ENCODE data around the gene PDE8B.
"Not testable (repeated sequence)": the region's sequence is repeated elsewhere in the genome, so short reads cannot be mapped to it uniquely, and the experiment has no call there.

The PDE8B gene

GRCh38 chr5:77358255-77359205, 148.1 kb downstream of the PDE8B start:
- no peak for DNase-seq (ENCODE audit: low read depth)

- no peak for DNase-seq (ENCODE audit: low read depth)
These were observed 148.8 kb downstream of the PDE8B start for GRCh38 chr5:77359231-77359630.

GRCh38 chr5:77360381-77360780, 149.9 kb downstream of the PDE8B start:
- no peak for DNase-seq (ENCODE audit: low read depth)

- no peak for DNase-seq (ENCODE audit: low read depth)
These were observed 150.5 kb downstream of the PDE8B start for GRCh38 chr5:77360973-77361372.

GRCh38 chr5:77366717-77367500, 156.4 kb downstream of the PDE8B start:
- no peak for DNase-seq (ENCODE audit: low read depth)

- no peak for DNase-seq (ENCODE audit: low read depth)
These were observed 157.3 kb downstream of the PDE8B start for GRCh38 chr5:77367741-77368140.

- DNase-seq (ENCODE audit: low read depth): no peak
These were observed 157.9 kb downstream of the PDE8B start for GRCh38 chr5:77368367-77368766.

- no peak for DNase-seq (ENCODE audit: low read depth)
These were observed 159.1 kb downstream of the PDE8B start for GRCh38 chr5:77369566-77369965.

- DNase-seq (ENCODE audit: low read depth): no peak
These were observed 164.2 kb downstream of the PDE8B start for GRCh38 chr5:77374686-77375085.

- DNase-seq (ENCODE audit: low read depth): no peak
These were observed 166.3 kb downstream of the PDE8B start for GRCh38 chr5:77376609-77377300.

GRCh38 chr5:77379558-77380061, 169.1 kb downstream of the PDE8B start:
- peak; percentile 7 for DNase-seq (ENCODE audit: low read depth)

- no peak for DNase-seq (ENCODE audit: low read depth)
These were observed 170.2 kb downstream of the PDE8B start for GRCh38 chr5:77380636-77381035.

- not testable (repeated sequence) for DNase-seq (ENCODE audit: low read depth)
These were observed 172.9 kb downstream of the PDE8B start for GRCh38 chr5:77383336-77383735.

- not testable (repeated sequence) for DNase-seq (ENCODE audit: low read depth)
These were observed 175.9 kb downstream of the PDE8B start for GRCh38 chr5:77386340-77386739.

- no peak for DNase-seq (ENCODE audit: low read depth)
These were observed 179.3 kb downstream of the PDE8B start for GRCh38 chr5:77389746-77390145.

- no peak for DNase-seq (ENCODE audit: low read depth)
These were observed 179.7 kb downstream of the PDE8B start for GRCh38 chr5:77390221-77390620.

- no peak for DNase-seq (ENCODE audit: low read depth)
These were observed 180.3 kb downstream of the PDE8B start for GRCh38 chr5:77390795-77391194.

GRCh38 chr5:77391240-77391765, 180.8 kb downstream of the PDE8B start:
- no peak for DNase-seq (ENCODE audit: low read depth)

GRCh38 chr5:77394064-77394715, 183.7 kb downstream of the PDE8B start:
- DNase-seq (ENCODE audit: low read depth): no peak

GRCh38 chr5:77396017-77396416, 185.5 kb downstream of the PDE8B start:
- DNase-seq (ENCODE audit: low read depth): no peak

GRCh38 chr5:77397686-77398292, 187.3 kb downstream of the PDE8B start:
- no peak for DNase-seq (ENCODE audit: low read depth)
